ENCODE measurements around the gene CALHM3. TPM values are rescaled to one million over a fixed set of nuclear protein-coding genes. Genes with fewer than 3 reads are reported as not detected.

Gene CALHM3
- total and polyA plus RNA-seq, 2 donors (not counting 3 experiments of a cell fraction or from before 2014, with no cell fraction given) = not detected

- no peaks in the 10 kb centered on the region for H3K9me1 ChIP-seq (replicated peaks; ENCODE audit: control insufficient read depth, extremely low read depth, insufficient read depth, low read length)
- no peak overlapping the region for H3K27ac ChIP-seq (ENCODE audit: insufficient read depth, low read depth, low read length)
- no peak for FAIRE-seq
- no peak overlapping the region for H3K4me2 ChIP-seq (ENCODE audit: insufficient read depth, low read length)
- no peaks in the 10 kb centered on the region for H4K20me1 ChIP-seq (replicated peaks; ENCODE audit: control insufficient read depth, extremely low read depth, insufficient read depth, low read length)
- dilution Hi-C loops (cut with MboI; ENCODE audit: extremely low pct_ligation_motif_present, low sequenced_read_pairs) = no loop called here
- no peak for DNase-seq (ENCODE audit: low read depth, low spot score)
- H3K9ac ChIP-seq (replicated peaks; ENCODE audit: extremely low read depth, insufficient read depth, low read length) = no peak overlapping the region
- H3K79me2 ChIP-seq (ENCODE audit: control insufficient read depth, insufficient read depth, low read length) = no peaks in the 10 kb centered on the region
- intact Hi-C loops (cut with micrococcal nuclease) = no loop called here
- H3K36me3 ChIP-seq (ENCODE audit: control insufficient read depth in 2 of 2, extremely low read depth in 1 of 2, insufficient read depth in 2 of 2, low read length in 2 of 2) = no peaks in the 10 kb centered on the region
- ChIA-PET CTCF (interaction anchor here (0.8 to 2.1 kb wide), 3 partner anchors 14 to 117 kb away, joined by 4 to 9 read pairs (median 4); no protein-coding TSS in a partner anchor), POLR2A (no interaction called here)
- H3K4me1 ChIP-seq (ENCODE audit: control insufficient read depth, extremely low read depth, insufficient read depth, low read length) = no peaks in the 10 kb centered on the region
- BruUV-seq (replicated peaks) = no TSS peak
- H3K27me3 ChIP-seq (ENCODE audit: control insufficient read depth in 2 of 2, insufficient read depth in 2 of 2, low read length in 2 of 2) = no peaks in the 10 kb centered on the region
- TF ChIP-seq FOS (IDR thresholded peaks at IDR 0.05; ENCODE audit: borderline replicate concordance, insufficient read depth, low read length) (no peak), CTCF (IDR thresholded peaks at IDR 0.05; ENCODE audit: extremely low read depth in 1 of 2, insufficient read depth in 1 of 2, low read depth in 1 of 2, low read length in 2 of 2) (peak in 1 of 2 donors; percentile 13)
- no peak overlapping the region for H2AFZ ChIP-seq (ENCODE audit: low read depth, low read length)
- H3K9me3 ChIP-seq (replicated peaks; ENCODE audit: control insufficient read depth, insufficient read depth, low read length) = no peaks in the 10 kb centered on the region
- no peak overlapping the region for H3K4me3 ChIP-seq (replicated peaks in 1 of 3; ENCODE audit: insufficient read depth in 1 of 3, low read depth in 1 of 3, low read length in 3 of 3)
Observed at GRCh38 chr10:103476046-103476768, 2.8 kb downstream of the CALHM3 start.

- no peak overlapping the region for H3K9ac ChIP-seq (replicated peaks; ENCODE audit: extremely low read depth, insufficient read depth, low read length)
- no peaks in the 10 kb centered on the region for H3K9me1 ChIP-seq (replicated peaks; ENCODE audit: control insufficient read depth, extremely low read depth, insufficient read depth, low read length)
- no peak overlapping the region for H3K4me3 ChIP-seq (replicated peaks in 1 of 3; ENCODE audit: insufficient read depth in 1 of 3, low read depth in 1 of 3, low read length in 3 of 3)
- H3K27ac ChIP-seq (ENCODE audit: insufficient read depth, low read depth, low read length) = no peak overlapping the region
- dilution Hi-C loops (cut with MboI; ENCODE audit: extremely low pct_ligation_motif_present, low sequenced_read_pairs) (no loop called here), intact Hi-C loops (cut with micrococcal nuclease) (no loop called here)
- no peak for FAIRE-seq
- H3K27me3 ChIP-seq (ENCODE audit: control insufficient read depth in 2 of 2, insufficient read depth in 2 of 2, low read length in 2 of 2) = no peaks in the 10 kb centered on the region
- no TSS peak for BruUV-seq (replicated peaks)
- H3K4me1 ChIP-seq (ENCODE audit: control insufficient read depth, extremely low read depth, insufficient read depth, low read length) = no peaks in the 10 kb centered on the region
- H3K4me2 ChIP-seq (ENCODE audit: insufficient read depth, low read length) = no peak overlapping the region
- CTCF ChIA-PET = interaction anchor here (0.7 to 1.5 kb wide), 2 partner anchors 59 to 118 kb away, joined by 3 to 4 read pairs; no protein-coding TSS in a partner anchor
- H3K79me2 ChIP-seq (ENCODE audit: control insufficient read depth, insufficient read depth, low read length) = no peaks in the 10 kb centered on the region
- H3K9me3 ChIP-seq (replicated peaks; ENCODE audit: control insufficient read depth, insufficient read depth, low read length) = no peaks in the 10 kb centered on the region
- H3K36me3 ChIP-seq (ENCODE audit: control insufficient read depth in 2 of 2, extremely low read depth in 1 of 2, insufficient read depth in 2 of 2, low read length in 2 of 2) = no peaks in the 10 kb centered on the region
- TF ChIP-seq FOS (IDR thresholded peaks at IDR 0.05; ENCODE audit: borderline replicate concordance, insufficient read depth, low read length) (no peak), CTCF (IDR thresholded peaks at IDR 0.05; ENCODE audit: extremely low read depth in 1 of 2, insufficient read depth in 1 of 2, low read depth in 1 of 2, low read length in 2 of 2) (no peak), JUN (IDR thresholded peaks at IDR 0.05; ENCODE audit: borderline replicate concordance, insufficient read depth, insufficient read length, low read depth) (no peak), POLR2A (IDR thresholded peaks at IDR 0.05; ENCODE audit: low read depth, low read length) (no peak), MYC (IDR thresholded peaks at IDR 0.05; ENCODE audit: low read depth, low read length) (no peak), EZH2 (IDR thresholded peaks at IDR 0.05; ENCODE audit: borderline replicate concordance, low read depth, low read length, severe bottlenecking) (no peak), MAX (IDR thresholded peaks at IDR 0.05; ENCODE audit: insufficient read depth, insufficient read length) (no peak), POLR2AphosphoS5 (IDR thresholded peaks at IDR 0.05; ENCODE audit: insufficient read depth, low read depth, low read length) (no peak), GATA2 (IDR thresholded peaks at IDR 0.05; ENCODE audit: insufficient read depth, insufficient read length, low read depth, low read length) (no peak)
- no peak overlapping the region for H2AFZ ChIP-seq (ENCODE audit: low read depth, low read length)
- no peak for DNase-seq (ENCODE audit: low read depth, low spot score)
- POLR2A ChIA-PET = no interaction called here
- H4K20me1 ChIP-seq (replicated peaks; ENCODE audit: control insufficient read depth, extremely low read depth, insufficient read depth, low read length) = no peaks in the 10 kb centered on the region
Observed at GRCh38 chr10:103475437-103475836, 3.6 kb downstream of the CALHM3 start.
